CD4-positive, alpha-beta T cell (primary cell): ENCODE data around the gene RANBP3. TPM values are rescaled to one million over a fixed set of nuclear protein-coding genes. Genes with fewer than 3 reads are reported as not detected.

Experiments used
- ATAC-seq: fragments of 200-7000 bp; cut with Tn5 transposase; one replicate; pipeline ENCODE4 v1.10.0; 2022; ENCODE audit warnings: mild to moderate bottlenecking; ENCODE audit not compliant: poor library complexity
- CTCF ChIA-PET: fragments of 350-600 bp; sonication (Branson Sonifier 250); formaldehyde crosslinking; loops from one replicate; lab custom pipeline; 2021; ENCODE audit warnings: antibody characterized with exemption, inconsistent platforms; lab: Charles Lee
- POLR2A ChIA-PET: fragments of 350-600 bp; sonication (Branson Sonifier 250); formaldehyde crosslinking; loops from one replicate; lab custom pipeline; 2021; ENCODE audit warnings: antibody characterized with exemption, inconsistent platforms; lab: Charles Lee
- DNase-seq, 14 experiments: peaks; one replicate each; pipeline ENCODE4 v3.0.0-alpha.2; 2013 to 2020; ENCODE audit warnings: mixed read lengths in 2 of 14
- H3K27ac ChIP-seq, 2 donors: one replicate each; pipeline versions ENCODE4 v1.5.1 to v1.7.0; 2013; ENCODE audit warnings: low read length in 2 of 2, low read depth in 1 of 2, mild to moderate bottlenecking in 1 of 2
- H3K27me3 ChIP-seq, 2 experiments: 1 replicate in 1 of 2; 2 replicates in 1 of 2; pipeline versions ENCODE4 v1.6.1 to v1.7.0; 2013; ENCODE audit warnings: low read length in 2 of 2, control low read depth in 1 of 2, mild to moderate bottlenecking in 1 of 2, moderate library complexity in 1 of 2; ENCODE audit not compliant: insufficient read depth in 2 of 2, control insufficient read depth in 1 of 2
- H3K36me3 ChIP-seq: one replicate; pipeline ENCODE4 v1.6.1; 2013; ENCODE audit warnings: low read length, control low read depth; ENCODE audit not compliant: insufficient read depth
- H3K4me1 ChIP-seq: one replicate; pipeline ENCODE4 v1.6.1; 2013; ENCODE audit warnings: low read length, control low read depth; ENCODE audit not compliant: insufficient read depth
- H3K4me3 ChIP-seq: one replicate; pipeline ENCODE4 v1.5.1; 2013; ENCODE audit warnings: mild to moderate bottlenecking, low read length, moderate library complexity
- H3K9me3 ChIP-seq, 2 experiments: 1 replicate in 1 of 2; 2 replicates in 1 of 2; pipeline versions ENCODE4 v1.6.1 to v1.7.0; 2013; ENCODE audit warnings: low read length in 2 of 2, mild to moderate bottlenecking in 2 of 2, control low read depth in 1 of 2, moderate library complexity in 1 of 2; ENCODE audit not compliant: control insufficient read depth in 1 of 2, insufficient read depth in 1 of 2
- H3K27ac Mint-ChIP-seq: one replicate; pipeline ENCODE4 v1.8.0; 2020; ENCODE audit warnings: mixed read lengths
- H3K27me3 Mint-ChIP-seq: one replicate; pipeline ENCODE4 v1.8.0; 2021; ENCODE audit warnings: mixed read lengths
- H3K36me3 Mint-ChIP-seq: one replicate; pipeline ENCODE4 v1.8.0; 2021; ENCODE audit warnings: low read depth, mixed read lengths
- H3K4me1 Mint-ChIP-seq: one replicate; pipeline ENCODE4 v1.8.0; 2021; ENCODE audit warnings: low read depth, mixed read lengths
- H3K4me3 Mint-ChIP-seq: one replicate; pipeline ENCODE4 v1.8.0; 2020; ENCODE audit warnings: mild to moderate bottlenecking, mixed read lengths
- H3K9me3 Mint-ChIP-seq: one replicate; pipeline ENCODE4 v1.8.0; 2020; ENCODE audit warnings: mixed read lengths
- CTCF ChIP-seq: fragments of 200-600 bp; IDR thresholded peaks from one replicate; pipeline ENCODE4 v1.8.0; 2022; ENCODE audit warnings: antibody characterized with exemption, mild to moderate bottlenecking
- intact Hi-C, 2 experiments: fragments of 100-400 bp; cut with DNase I in 1 of 2; cut with micrococcal nuclease in 1 of 2; formaldehyde crosslinking; loops; one replicate each; pipeline versions ENCODE4 v1.15.1 to v1.9.0; 2023 to 2025; cut with DNase I, micrococcal nuclease
- total RNA-seq, 174 experiments: library from RNA in 2 of 174; stranded (reverse) in 2 of 174; gene quantifications; one replicate each; pipeline ENCODE4 v1.2.3 and lab custom pipeline; 2021 to 2026

The RANBP3 gene
- total RNA-seq, 2 experiments from 2014 or later: 82.7 to 88.7 TPM

- H3K27me3 ChIP-seq: no peaks in the 10 kb centered on the region
- no peak for DNase-seq
- H3K4me3 ChIP-seq: no peak overlapping the region
- no peaks in the 10 kb centered on the region for H3K36me3 Mint-ChIP-seq
- peaks cover 6% of the 10 kb centered on the region for H3K27me3 Mint-ChIP-seq
- intact Hi-C loops: loop anchor here (2.0 to 10.0 kb wide), 3 partner anchors 37 to 249 kb away; no protein-coding TSS in a partner anchor
- no peaks in the 10 kb centered on the region for H3K9me3 Mint-ChIP-seq
- no peaks in the 10 kb centered on the region for H3K36me3 ChIP-seq
- no peaks in the 10 kb centered on the region for H3K9me3 ChIP-seq
- no peak for ATAC-seq
- CTCF ChIA-PET: interaction anchor here (3.5 kb wide), 1 partner anchor 220 kb away, joined by 28 read pairs; the partner anchor contains the start of gene NRTN
- no peak overlapping the region for H3K4me3 Mint-ChIP-seq
- H3K27ac ChIP-seq: no peak overlapping the region
- TF ChIP-seq CTCF: no peak
- no peak overlapping the region for H3K27ac Mint-ChIP-seq
- POLR2A ChIA-PET: no interaction called here
- no peaks in the 10 kb centered on the region for H3K4me1 Mint-ChIP-seq
- peaks cover 8% of the 10 kb centered on the region for H3K4me1 ChIP-seq
Observed at GRCh38 chr19:6023936-6024335, 46.0 kb upstream of the RANBP3 start.

- no peak overlapping the region for H3K27ac ChIP-seq
- DNase-seq (no peak), ATAC-seq (no peak)
- Mint-ChIP-seq H3K4me1 (no peaks in the 10 kb centered on the region), H3K4me3 (no peak overlapping the region), H3K27me3 (peaks cover 6% of the 10 kb centered on the region), H3K9me3 (no peaks in the 10 kb centered on the region), H3K36me3 (no peaks in the 10 kb centered on the region), H3K27ac (no peak overlapping the region)
- TF ChIP-seq CTCF: no peak
- H3K27me3 ChIP-seq: no peaks in the 10 kb centered on the region
- POLR2A ChIA-PET: interaction anchor here (1.3 to 1.8 kb wide), 4 partner anchors 61 to 332 kb away, joined by 4 to 9 read pairs (median 6); partner anchors contain the start of genes NRTN and VMAC
- CTCF ChIA-PET: interaction anchor here (1.2 to 3.5 kb wide), 4 partner anchors 26 to 219 kb away, joined by 5 to 28 read pairs (median 7); partner anchors contain the start of gene NRTN
- no peaks in the 10 kb centered on the region for H3K9me3 ChIP-seq
- intact Hi-C loops: loop anchor here (2.0 to 10.0 kb wide), 3 partner anchors 36 to 248 kb away; no protein-coding TSS in a partner anchor
- peaks cover 8% of the 10 kb centered on the region for H3K4me1 ChIP-seq
- H3K36me3 ChIP-seq: no peaks in the 10 kb centered on the region
- H3K4me3 ChIP-seq: no peak overlapping the region
Observed at GRCh38 chr19:6023085-6023682, 45.2 kb upstream of the RANBP3 start.

- CTCF ChIA-PET: interaction anchor here (0.7 to 3.5 kb wide), 8 partner anchors 10 to 218 kb away, joined by 3 to 28 read pairs (median 5); partner anchors contain the start of gene NRTN
- no peaks in the 10 kb centered on the region for H3K36me3 Mint-ChIP-seq
- H3K4me1 Mint-ChIP-seq: no peaks in the 10 kb centered on the region
- intact Hi-C loops: loop anchor here (1.0 to 10.0 kb wide), 5 partner anchors 35 to 248 kb away; no protein-coding TSS in a partner anchor
- peaks cover 6% of the 10 kb centered on the region for H3K27me3 Mint-ChIP-seq
- H3K9me3 ChIP-seq: no peaks in the 10 kb centered on the region
- no peak overlapping the region for H3K4me3 ChIP-seq
- no peaks in the 10 kb centered on the region for H3K27me3 ChIP-seq
- no peak overlapping the region for H3K27ac ChIP-seq
- no peaks in the 10 kb centered on the region for H3K36me3 ChIP-seq
- POLR2A ChIA-PET: interaction anchor here (0.8 to 1.8 kb wide), 6 partner anchors 36 to 333 kb away, joined by 4 to 9 read pairs (median 6); partner anchors contain the start of genes NRTN and VMAC
- no peak overlapping the region for H3K27ac Mint-ChIP-seq
- TF ChIP-seq CTCF: peak; percentile 15
- no peaks in the 10 kb centered on the region for H3K9me3 Mint-ChIP-seq
- peaks cover 8% of the 10 kb centered on the region for H3K4me1 ChIP-seq
- no peak overlapping the region for H3K4me3 Mint-ChIP-seq
- ATAC-seq (no peak), DNase-seq (no peak)
Observed at GRCh38 chr19:6022570-6023064, 44.7 kb upstream of the RANBP3 start.
